HEK293 (cell line): Measurements from ENCODE around the gene THSD4.

Experiments used
- CTCF ChIA-PET: fragments of 350-600 bp; formaldehyde crosslinking; extraction: SDS; loops from one replicate; lab custom pipeline; 2021; ENCODE audit warnings: antibody characterized with exemption; lab: Yijun Ruan, JAX
- POLR2A ChIA-PET: fragments of 300-600 bp; formaldehyde crosslinking; extraction: SDS; loops from one replicate; lab custom pipeline; 2020; ENCODE audit warnings: antibody characterized with exemption, inconsistent platforms; lab: Yijun Ruan, JAX
- H3K27ac ChIP-seq: fragments of 200-500 bp; sonication (Bioruptor generic); 2 replicates; pipeline ENCODE4 v1.5.1; 2014; ENCODE audit warnings: low read depth, low read length, control low read depth, inconsistent platforms; ENCODE audit errors: extremely low read depth
- H3K36me3 ChIP-seq, 2 experiments: fragments of 200-500 bp in 1 of 2; sonication (Bioruptor generic) in 1 of 2; 1 replicate in 1 of 2; 2 replicates in 1 of 2; pipeline ENCODE4 v1.5.1; 2014 to 2017; ENCODE audit warnings: inconsistent platforms in 2 of 2, low read length in 2 of 2; ENCODE audit not compliant: control insufficient read depth in 2 of 2, insufficient read depth in 1 of 2
- H3K4me1 ChIP-seq: fragments of 200-500 bp; sonication (Bioruptor generic); 2 replicates; pipeline ENCODE4 v1.5.1; 2014; ENCODE audit warnings: mild to moderate bottlenecking, low read length, inconsistent platforms; ENCODE audit not compliant: control insufficient read depth, insufficient read depth
- H3K4me3 ChIP-seq: 2 replicates; pipeline ENCODE4 v1.5.1; 2011; ENCODE audit warnings: low read depth, mild to moderate bottlenecking, control low read depth, low read length, moderate library complexity
- H3K9me3 ChIP-seq: fragments of 200-500 bp; sonication (Bioruptor generic); 2 replicates; pipeline ENCODE4 v1.5.1; 2014; ENCODE audit warnings: low read depth, low read length, inconsistent platforms; ENCODE audit not compliant: control insufficient read depth, insufficient read depth
- BCL11A ChIP-seq: fragments of 450-650 bp; formaldehyde crosslinking; IDR thresholded peaks from 2 replicates; pipeline ENCODE4 v1.5.1; 2016; ENCODE audit warnings: low read depth, missing biosample characterization, missing genetic modification characterization
- GLI4 ChIP-seq: fragments of 450-650 bp; formaldehyde crosslinking; IDR thresholded peaks from 2 replicates; pipeline ENCODE4 v1.5.1; 2016; ENCODE audit warnings: missing biosample characterization, missing genetic modification characterization
- KLF16 ChIP-seq: fragments of 450-650 bp; formaldehyde crosslinking; IDR thresholded peaks from 2 replicates; pipeline ENCODE4 v1.5.1; 2017; ENCODE audit warnings: missing biosample characterization, missing genetic modification characterization
- KLF7 ChIP-seq: fragments of 450-650 bp; formaldehyde crosslinking; IDR thresholded peaks from 2 replicates; pipeline ENCODE4 v1.5.1; 2016; ENCODE audit warnings: missing biosample characterization, missing genetic modification characterization, borderline replicate concordance
- KLF8 ChIP-seq: fragments of 450-650 bp; formaldehyde crosslinking; IDR thresholded peaks from 2 replicates; pipeline ENCODE4 v1.5.1; 2016; ENCODE audit warnings: missing biosample characterization, missing genetic modification characterization
- RBAK ChIP-seq: fragments of 450-650 bp; formaldehyde crosslinking; IDR thresholded peaks from 2 replicates; pipeline ENCODE4 v1.5.1; 2016; ENCODE audit warnings: missing biosample characterization, missing genetic modification characterization
- SCRT2 ChIP-seq: fragments of 450-650 bp; formaldehyde crosslinking; IDR thresholded peaks from 2 replicates; pipeline ENCODE4 v1.5.1; 2016; ENCODE audit warnings: missing biosample characterization, missing genetic modification characterization
- SETDB1 ChIP-seq: IDR thresholded peaks from one replicate; pipeline ENCODE4 v1.6.1; 2017; ENCODE audit warnings: mild to moderate bottlenecking, low read length, moderate library complexity, mixed read lengths; ENCODE audit not compliant: insufficient read length
- TSHZ1 ChIP-seq: fragments of 450-650 bp; formaldehyde crosslinking; IDR thresholded peaks from 2 replicates; pipeline ENCODE4 v1.5.1; 2016; ENCODE audit warnings: missing biosample characterization, missing genetic modification characterization, borderline replicate concordance
- ZBTB17 ChIP-seq: fragments of 450-650 bp; formaldehyde crosslinking; IDR thresholded peaks from 2 replicates; pipeline ENCODE4 v1.5.1; 2016; ENCODE audit warnings: missing biosample characterization, missing genetic modification characterization
- ZIC2 ChIP-seq: fragments of 450-650 bp; formaldehyde crosslinking; IDR thresholded peaks from 2 replicates; pipeline ENCODE4 v1.5.1; 2016; ENCODE audit warnings: missing biosample characterization, missing genetic modification characterization
- ZNF10 ChIP-seq: fragments of 450-650 bp; formaldehyde crosslinking; IDR thresholded peaks from 2 replicates; pipeline ENCODE4 v1.5.1; 2017; ENCODE audit warnings: missing biosample characterization, missing genetic modification characterization
- ZNF184 ChIP-seq: fragments of 450-650 bp; IDR thresholded peaks from 2 replicates; pipeline ENCODE4 v1.5.1; 2018; ENCODE audit warnings: missing biosample characterization, mild to moderate bottlenecking, missing genetic modification characterization
- ZNF311 ChIP-seq: fragments of 450-650 bp; formaldehyde crosslinking; IDR thresholded peaks from 2 replicates; pipeline ENCODE4 v1.5.1; 2017; ENCODE audit warnings: missing biosample characterization, missing genetic modification characterization, borderline replicate concordance
- ZNF350 ChIP-seq: fragments of 450-650 bp; formaldehyde crosslinking; IDR thresholded peaks from 2 replicates; pipeline ENCODE4 v1.5.0; 2017; ENCODE audit warnings: missing biosample characterization, mild to moderate bottlenecking, missing genetic modification characterization
- ZNF366 ChIP-seq: fragments of 450-650 bp; formaldehyde crosslinking; conservative IDR thresholded peaks from 2 replicates; pipeline ENCODE4 v1.5.1; 2016; ENCODE audit warnings: missing biosample characterization, missing genetic modification characterization
- ZNF510 ChIP-seq: fragments of 450-650 bp; formaldehyde crosslinking; IDR thresholded peaks from 2 replicates; pipeline ENCODE4 v1.5.1; 2018; ENCODE audit warnings: mild to moderate bottlenecking, missing genetic modification characterization, missing biosample characterization; ENCODE audit not compliant: insufficient replicate concordance
- ZNF560 ChIP-seq: fragments of 450-650 bp; formaldehyde crosslinking; IDR thresholded peaks from 2 replicates; pipeline ENCODE4 v1.5.1; 2017; ENCODE audit warnings: missing biosample characterization, missing genetic modification characterization, borderline replicate concordance
- ZNF610 ChIP-seq: fragments of 450-650 bp; formaldehyde crosslinking; IDR thresholded peaks from 2 replicates; pipeline ENCODE4 v1.5.1; 2016; ENCODE audit warnings: missing biosample characterization, missing genetic modification characterization, borderline replicate concordance
- ZNF664 ChIP-seq: fragments of 450-650 bp; formaldehyde crosslinking; IDR thresholded peaks from 2 replicates; pipeline ENCODE4 v1.5.1; 2016; ENCODE audit warnings: missing biosample characterization, missing genetic modification characterization
- ZNF707 ChIP-seq: fragments of 450-650 bp; formaldehyde crosslinking; IDR thresholded peaks from 2 replicates; pipeline ENCODE4 v1.5.1; 2016; ENCODE audit warnings: missing biosample characterization, missing genetic modification characterization
- ZNF843 ChIP-seq: fragments of 450-650 bp; formaldehyde crosslinking; IDR thresholded peaks from 2 replicates; pipeline ENCODE4 v1.5.1; 2016; ENCODE audit warnings: missing biosample characterization, missing genetic modification characterization
- ZSCAN23 ChIP-seq: fragments of 450-650 bp; formaldehyde crosslinking; IDR thresholded peaks from 2 replicates; pipeline ENCODE4 v1.5.1; 2016; ENCODE audit warnings: missing biosample characterization, missing genetic modification characterization
- TF ChIP-seq, protein P1 (sequence below): fragments of 450-650 bp; formaldehyde crosslinking; IDR thresholded peaks from 2 replicates; pipeline ENCODE4 v1.5.1; 2016; ENCODE audit warnings: missing biosample characterization, missing genetic modification characterization
- TF ChIP-seq, protein P2 (sequence below): fragments of 450-650 bp; formaldehyde crosslinking; IDR thresholded peaks from 2 replicates; pipeline ENCODE4 v1.5.1; 2017; ENCODE audit warnings: missing biosample characterization, missing genetic modification characterization
- TF ChIP-seq, protein P3 (sequence below): fragments of 450-650 bp; formaldehyde crosslinking; IDR thresholded peaks from 2 replicates; pipeline ENCODE4 v1.5.1; 2016; ENCODE audit warnings: missing biosample characterization, missing genetic modification characterization

The THSD4 gene

GRCh38 chr15:71295603-71296314, 180.5 kb downstream of the THSD4 start:
- Histone ChIP-seq H3K27ac (peak overlapping the region; percentile 47), H3K4me1 (peaks cover 24% of the 10 kb centered on the region), H3K4me3 (no peak overlapping the region), H3K9me3 (no peaks in the 10 kb centered on the region; the same call in 1 of the 2 replicates), H3K36me3 (no peaks in the 10 kb centered on the region)
- POLR2A ChIA-PET, result interaction anchor here (0.6 to 3.0 kb wide), 4 partner anchors 17 to 787 kb away, joined by 3 to 13 read pairs (median 4); no protein-coding TSS in a partner anchor
- CTCF ChIA-PET, result interaction anchor here (0.6 to 1.3 kb wide), 6 partner anchors 16 to 1860 kb away, joined by 3 to 5 read pairs (median 4); partner anchors contain the start of gene THSD4
- TF ChIP-seq ZNF184 (tag by site-specific recombination) (peak; percentile 39; the same call in 1 of the 2 replicates), ZNF10 (peak; percentile 100), KLF16 (tag by site-specific recombination) (peak; percentile 26; the same call in 1 of the 2 replicates), ZNF560 (tag by site-specific recombination) (no peak), TSHZ1 (tag by site-specific recombination) (peak; percentile 61; the same call in 1 of the 2 replicates), ZNF350 (tag by site-specific recombination) (0 out of 2 replicates have a peak, but pooled peaks have one; percentile 16), SCRT2 (tag by site-specific recombination) (peak; percentile 87), ZBTB17 (tag by site-specific recombination) (peak; percentile 3; the same call in 1 of the 2 replicates), RBAK (tag by site-specific recombination) (peak; percentile 54; the same call in 1 of the 2 replicates), ZNF707 (tag by site-specific recombination) (no peak), ZSCAN23 (tag by site-specific recombination) (no peak), ZNF510 (peak; percentile 65), ZNF366 (tag by site-specific recombination) (peak; percentile 27; the same call in 1 of the 2 replicates), BCL11A (tag by site-specific recombination) (peak; percentile 63; the same call in 1 of the 2 replicates), ZNF610 (tag by site-specific recombination) (no peak), ZNF311 (no peak), KLF8 (tag by site-specific recombination) (peak; percentile 48; the same call in 1 of the 2 replicates), KLF7 (no peak), SETDB1 (no peak), ZNF664 (tag by site-specific recombination) (no peak), ZNF843 (0 out of 2 replicates have a peak, but pooled peaks have one; percentile 5), GLI4 (tag by site-specific recombination) (no peak), ZIC2 (tag by site-specific recombination) (no peak)
- TF ChIP-seq, protein P1, sequence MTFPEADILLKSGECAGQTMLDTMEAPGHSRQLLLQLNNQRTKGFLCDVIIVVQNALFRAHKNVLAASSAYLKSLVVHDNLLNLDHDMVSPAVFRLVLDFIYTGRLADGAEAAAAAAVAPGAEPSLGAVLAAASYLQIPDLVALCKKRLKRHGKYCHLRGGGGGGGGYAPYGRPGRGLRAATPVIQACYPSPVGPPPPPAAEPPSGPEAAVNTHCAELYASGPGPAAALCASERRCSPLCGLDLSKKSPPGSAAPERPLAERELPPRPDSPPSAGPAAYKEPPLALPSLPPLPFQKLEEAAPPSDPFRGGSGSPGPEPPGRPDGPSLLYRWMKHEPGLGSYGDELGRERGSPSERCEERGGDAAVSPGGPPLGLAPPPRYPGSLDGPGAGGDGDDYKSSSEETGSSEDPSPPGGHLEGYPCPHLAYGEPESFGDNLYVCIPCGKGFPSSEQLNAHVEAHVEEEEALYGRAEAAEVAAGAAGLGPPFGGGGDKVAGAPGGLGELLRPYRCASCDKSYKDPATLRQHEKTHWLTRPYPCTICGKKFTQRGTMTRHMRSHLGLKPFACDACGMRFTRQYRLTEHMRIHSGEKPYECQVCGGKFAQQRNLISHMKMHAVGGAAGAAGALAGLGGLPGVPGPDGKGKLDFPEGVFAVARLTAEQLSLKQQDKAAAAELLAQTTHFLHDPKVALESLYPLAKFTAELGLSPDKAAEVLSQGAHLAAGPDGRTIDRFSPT (tag by site-specific recombination), result 0 out of 2 replicates have a peak, but pooled peaks have one; percentile 27
- TF ChIP-seq, protein P2, sequence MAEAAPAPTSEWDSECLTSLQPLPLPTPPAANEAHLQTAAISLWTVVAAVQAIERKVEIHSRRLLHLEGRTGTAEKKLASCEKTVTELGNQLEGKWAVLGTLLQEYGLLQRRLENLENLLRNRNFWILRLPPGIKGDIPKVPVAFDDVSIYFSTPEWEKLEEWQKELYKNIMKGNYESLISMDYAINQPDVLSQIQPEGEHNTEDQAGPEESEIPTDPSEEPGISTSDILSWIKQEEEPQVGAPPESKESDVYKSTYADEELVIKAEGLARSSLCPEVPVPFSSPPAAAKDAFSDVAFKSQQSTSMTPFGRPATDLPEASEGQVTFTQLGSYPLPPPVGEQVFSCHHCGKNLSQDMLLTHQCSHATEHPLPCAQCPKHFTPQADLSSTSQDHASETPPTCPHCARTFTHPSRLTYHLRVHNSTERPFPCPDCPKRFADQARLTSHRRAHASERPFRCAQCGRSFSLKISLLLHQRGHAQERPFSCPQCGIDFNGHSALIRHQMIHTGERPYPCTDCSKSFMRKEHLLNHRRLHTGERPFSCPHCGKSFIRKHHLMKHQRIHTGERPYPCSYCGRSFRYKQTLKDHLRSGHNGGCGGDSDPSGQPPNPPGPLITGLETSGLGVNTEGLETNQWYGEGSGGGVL (tag by site-specific recombination), result no peak
- TF ChIP-seq, protein P3, sequence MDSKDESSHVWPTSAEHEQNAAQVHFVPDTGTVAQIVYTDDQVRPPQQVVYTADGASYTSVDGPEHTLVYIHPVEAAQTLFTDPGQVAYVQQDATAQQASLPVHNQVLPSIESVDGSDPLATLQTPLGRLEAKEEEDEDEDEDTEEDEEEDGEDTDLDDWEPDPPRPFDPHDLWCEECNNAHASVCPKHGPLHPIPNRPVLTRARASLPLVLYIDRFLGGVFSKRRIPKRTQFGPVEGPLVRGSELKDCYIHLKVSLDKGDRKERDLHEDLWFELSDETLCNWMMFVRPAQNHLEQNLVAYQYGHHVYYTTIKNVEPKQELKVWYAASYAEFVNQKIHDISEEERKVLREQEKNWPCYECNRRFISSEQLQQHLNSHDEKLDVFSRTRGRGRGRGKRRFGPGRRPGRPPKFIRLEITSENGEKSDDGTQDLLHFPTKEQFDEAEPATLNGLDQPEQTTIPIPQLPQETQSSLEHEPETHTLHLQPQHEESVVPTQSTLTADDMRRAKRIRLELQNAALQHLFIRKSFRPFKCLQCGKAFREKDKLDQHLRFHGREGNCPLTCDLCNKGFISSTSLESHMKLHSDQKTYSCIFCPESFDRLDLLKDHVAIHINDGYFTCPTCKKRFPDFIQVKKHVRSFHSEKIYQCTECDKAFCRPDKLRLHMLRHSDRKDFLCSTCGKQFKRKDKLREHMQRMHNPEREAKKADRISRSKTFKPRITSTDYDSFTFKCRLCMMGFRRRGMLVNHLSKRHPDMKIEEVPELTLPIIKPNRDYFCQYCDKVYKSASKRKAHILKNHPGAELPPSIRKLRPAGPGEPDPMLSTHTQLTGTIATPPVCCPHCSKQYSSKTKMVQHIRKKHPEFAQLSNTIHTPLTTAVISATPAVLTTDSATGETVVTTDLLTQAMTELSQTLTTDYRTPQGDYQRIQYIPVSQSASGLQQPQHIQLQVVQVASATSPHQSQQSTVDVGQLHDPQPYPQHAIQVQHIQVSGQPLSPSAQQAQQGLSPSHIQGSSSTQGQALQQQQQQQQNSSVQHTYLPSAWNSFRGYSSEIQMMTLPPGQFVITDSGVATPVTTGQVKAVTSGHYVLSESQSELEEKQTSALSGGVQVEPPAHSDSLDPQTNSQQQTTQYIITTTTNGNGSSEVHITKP (tag by site-specific recombination), result 0 out of 2 replicates have a peak, but pooled peaks have one; percentile 2
